Measurements from ENCODE around the gene CDKL1.

- TF ChIP-seq CTCF (IDR thresholded peaks at IDR 0.05) (no peak), POLR2A (IDR thresholded peaks at IDR 0.05) (no peak)
Observed at GRCh38 chr14:50379563-50379962, 17.1 kb downstream of the CDKL1 start.
